Suppressor macrophage (primary cell): Measurements from ENCODE around the gene RDH13.
"Not testable (repeated sequence)": the region's sequence is repeated elsewhere in the genome, so short reads cannot be mapped to it uniquely, and the experiment has no call there.

Experiments used
- DNase-seq, 4 experiments: peaks; one replicate each; pipeline ENCODE4 v3.0.0-alpha.2; 2020 to 2022

The RDH13 gene

DNA sequence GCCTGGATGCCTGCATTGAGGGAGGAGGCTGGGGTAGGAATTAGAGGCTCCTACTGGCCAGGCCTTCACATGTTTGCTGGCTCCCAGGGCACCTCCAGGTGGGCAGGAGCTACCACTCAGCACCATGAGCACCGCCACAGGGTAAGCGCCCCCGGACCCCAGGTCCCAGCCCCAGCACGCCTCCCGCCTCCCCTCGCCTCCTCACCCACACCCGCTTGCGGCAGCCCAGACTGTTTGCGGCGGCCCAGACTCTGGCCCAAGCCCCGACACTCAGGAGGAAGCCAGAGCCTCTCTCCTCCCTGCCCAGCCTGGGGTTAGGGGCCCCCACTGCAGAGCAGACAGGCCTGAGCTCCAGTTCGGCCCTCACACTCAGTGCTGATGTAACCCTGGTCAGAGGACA is 13.4 kb upstream of the RDH13 start:
- DNase-seq: no peak

DNA sequence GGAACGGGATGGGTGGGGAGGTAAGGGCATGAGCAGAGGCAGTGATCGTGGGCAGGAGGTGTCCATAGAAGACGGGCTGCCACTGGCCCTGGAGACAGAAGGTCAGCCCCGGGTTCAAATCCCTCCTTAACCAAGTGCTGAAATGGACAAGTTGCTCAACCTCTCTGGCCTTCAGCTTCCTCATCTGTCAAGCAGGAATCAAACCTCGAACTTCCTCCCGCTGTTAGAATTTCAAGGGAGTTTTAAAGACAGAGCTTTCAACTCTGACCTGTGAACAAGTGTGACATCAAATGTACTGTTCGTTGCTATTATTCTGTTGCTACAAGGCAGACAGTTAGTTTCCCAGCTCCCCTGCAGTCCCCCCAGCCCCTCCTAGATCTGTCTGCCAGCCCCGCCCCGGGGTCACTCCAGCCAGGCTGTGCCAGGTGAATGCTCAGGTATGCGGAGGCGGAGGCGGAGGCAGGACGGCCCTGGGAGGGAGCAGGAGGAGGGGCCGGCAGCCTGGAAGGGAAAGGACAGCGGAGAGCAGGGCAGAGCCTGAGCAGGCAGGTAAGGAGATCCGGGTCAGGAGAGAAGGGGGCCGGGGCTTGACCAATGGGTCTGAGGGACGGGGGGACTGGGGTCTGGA is 12.5 kb upstream of the RDH13 start, which contains the start of gene EPS8L1:
TSS of gene EPS8L1 (plus strand) at position 499 of the 628 bp plus-strand sequence. CDS start 576 bp downstream, outside the sequence.
- peak; percentile 61 to 81 (median 74) for DNase-seq

DNA sequence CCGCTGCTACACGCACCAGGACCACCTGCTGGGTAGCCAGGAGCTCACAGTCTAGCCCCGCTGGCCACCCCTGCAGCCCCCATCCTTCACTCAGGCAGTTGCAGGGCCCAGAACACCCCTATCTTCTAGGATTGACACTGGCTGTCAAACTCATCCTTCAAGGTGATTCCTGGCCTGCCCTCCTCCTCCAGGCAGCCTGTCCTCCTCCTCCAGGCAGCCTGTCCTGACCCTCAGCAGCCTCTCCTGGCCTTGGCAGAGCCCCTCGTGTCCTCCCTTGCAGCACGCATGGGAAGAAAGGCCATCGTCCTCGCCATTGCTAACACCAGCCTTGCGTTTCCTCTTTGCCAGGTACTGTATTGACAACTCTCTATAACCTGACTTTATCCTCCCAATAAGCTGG is 9.0 kb upstream of the RDH13 start:
- DNase-seq: no peak

- peak; percentile 23 to 48 (median 42) for DNase-seq
These were observed 8.2 kb upstream of the RDH13 start for GRCh38 chr19:55071129-55071502.

- DNase-seq: peak in 1 of 4 experiments; percentile 16
These were observed 7.6 kb upstream of the RDH13 start for GRCh38 chr19:55070466-55071128.

GRCh38 chr19:55069865-55070197 is 6.9 kb upstream of the RDH13 start:
- no peak for DNase-seq

GRCh38 chr19:55068950-55069864 is 6.3 kb upstream of the RDH13 start:
- DNase-seq: peak; percentile 15 to 39 (median 26)

GRCh38 chr19:55067869-55068268 is 4.9 kb upstream of the RDH13 start:
- no peak for DNase-seq

DNA sequence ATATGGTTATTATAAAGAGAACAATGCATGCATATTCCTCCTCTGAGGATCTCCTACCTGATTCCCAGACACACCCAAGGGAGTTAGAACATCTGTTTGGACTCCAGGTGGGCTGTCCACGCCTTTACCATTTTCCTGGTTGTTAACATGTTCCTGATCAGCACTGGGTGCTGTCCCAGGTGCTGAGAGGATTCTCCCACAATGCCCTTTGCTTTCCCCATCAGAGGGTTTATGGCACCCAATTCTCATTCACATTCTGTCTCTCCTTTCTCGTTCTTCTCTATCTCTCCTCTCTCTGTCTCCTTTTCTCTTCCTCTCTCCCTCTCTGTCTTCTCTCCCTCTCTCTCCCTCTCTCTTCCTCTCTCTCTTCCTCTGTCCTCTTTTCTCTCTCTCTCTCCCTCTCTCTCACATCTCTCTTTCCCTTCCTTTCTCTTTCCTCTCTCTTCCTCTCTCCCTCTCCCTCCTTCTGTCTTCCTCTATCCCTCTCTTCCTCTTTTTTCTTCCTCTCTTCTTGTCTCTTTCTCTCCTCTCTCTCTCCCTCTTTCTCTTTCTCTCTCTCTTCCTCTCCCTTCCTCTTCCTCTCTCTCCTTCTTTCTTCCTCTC is 3.3 kb upstream of the RDH13 start:
- no peak for DNase-seq

DNA sequence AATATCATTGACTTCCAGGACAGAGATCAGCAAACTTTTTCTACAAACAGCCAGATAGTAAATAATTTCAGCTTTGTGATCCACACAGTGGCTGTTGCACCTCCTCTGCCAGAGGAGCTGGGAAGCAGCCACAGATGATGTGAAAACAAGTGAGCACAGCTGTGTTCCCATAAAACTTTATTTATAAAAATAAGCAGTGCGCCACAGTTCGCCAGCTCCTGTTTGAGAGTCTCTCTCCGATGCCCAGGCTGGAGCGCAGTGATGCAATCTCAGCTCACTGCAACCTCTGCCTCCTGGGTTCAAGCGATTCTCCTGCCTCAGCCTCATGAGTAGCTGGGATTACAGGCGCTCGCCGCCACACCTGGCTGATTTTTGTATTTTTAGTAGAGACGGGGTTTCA is 2.6 kb upstream of the RDH13 start:
- not testable (repeated sequence) for DNase-seq

DNA sequence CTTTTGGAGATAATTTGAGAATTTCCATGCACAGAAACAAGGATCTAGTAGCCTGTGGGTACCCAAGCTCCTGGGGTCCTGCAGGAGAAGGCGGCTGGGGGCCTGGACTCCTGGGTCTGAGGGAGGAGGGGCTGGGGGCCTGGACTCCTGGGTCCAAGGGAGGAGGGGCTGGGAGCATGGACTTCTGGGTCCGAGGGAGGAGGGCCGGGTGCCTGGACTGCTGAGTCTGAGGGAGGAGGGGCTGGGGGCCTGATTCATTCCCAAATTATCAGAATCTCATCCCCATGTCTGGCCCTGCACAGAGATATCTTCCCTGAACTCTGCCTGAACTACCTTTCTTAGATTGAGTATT is 520 bp upstream of the RDH13 start:
- no peak for DNase-seq

DNA sequence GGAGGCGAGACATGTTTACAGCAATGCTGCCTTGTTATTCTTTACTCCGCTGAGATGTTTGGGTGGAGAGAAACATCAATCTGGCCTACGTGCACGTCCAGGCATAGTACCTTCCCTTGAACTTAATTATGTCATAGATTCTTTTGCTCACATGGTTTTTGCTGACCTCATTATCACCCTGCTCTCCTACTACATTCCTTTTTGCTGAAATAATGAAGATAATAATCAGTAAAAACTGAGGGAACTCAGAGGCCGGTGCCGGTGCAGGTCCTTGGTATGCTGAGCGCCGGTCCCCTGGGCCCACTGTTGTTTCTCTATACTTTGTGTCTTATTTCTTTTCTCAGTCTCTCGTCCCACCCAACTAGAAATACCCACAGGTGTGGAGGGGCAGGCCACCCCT is 2.7 kb downstream of the RDH13 start:
- DNase-seq: not testable (repeated sequence)

- DNase-seq: no peak
These were observed 4.0 kb downstream of the RDH13 start for GRCh38 chr19:55058781-55059610.

GRCh38 chr19:55056827-55057226 is 6.1 kb downstream of the RDH13 start:
- no peak for DNase-seq

- DNase-seq: no peak
These were observed 9.2 kb downstream of the RDH13 start for GRCh38 chr19:55053735-55054134.

- no peak for DNase-seq
These were observed 12.0 kb downstream of the RDH13 start for GRCh38 chr19:55050749-55051532.

DNA sequence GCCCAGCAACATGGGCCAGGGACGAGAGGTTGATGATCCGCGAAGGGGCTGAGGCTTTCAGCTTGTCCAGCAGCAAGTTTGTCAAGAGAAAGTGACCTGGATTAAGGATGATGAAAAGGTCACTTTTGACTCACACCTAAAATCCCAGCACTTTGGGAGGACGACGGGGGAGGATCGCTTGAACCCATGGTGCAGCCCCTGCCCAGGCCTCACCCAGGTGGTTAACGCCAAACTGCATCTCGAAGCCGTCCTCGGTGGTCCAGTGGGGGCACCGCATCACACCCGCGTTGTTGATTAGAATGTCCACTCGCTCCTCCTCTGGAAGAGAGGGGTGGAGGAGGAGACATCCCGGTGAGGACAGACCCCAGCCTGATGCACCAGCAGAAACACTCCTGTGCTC is 14.5 kb downstream of the RDH13 start:
- DNase-seq: no peak

DNA sequence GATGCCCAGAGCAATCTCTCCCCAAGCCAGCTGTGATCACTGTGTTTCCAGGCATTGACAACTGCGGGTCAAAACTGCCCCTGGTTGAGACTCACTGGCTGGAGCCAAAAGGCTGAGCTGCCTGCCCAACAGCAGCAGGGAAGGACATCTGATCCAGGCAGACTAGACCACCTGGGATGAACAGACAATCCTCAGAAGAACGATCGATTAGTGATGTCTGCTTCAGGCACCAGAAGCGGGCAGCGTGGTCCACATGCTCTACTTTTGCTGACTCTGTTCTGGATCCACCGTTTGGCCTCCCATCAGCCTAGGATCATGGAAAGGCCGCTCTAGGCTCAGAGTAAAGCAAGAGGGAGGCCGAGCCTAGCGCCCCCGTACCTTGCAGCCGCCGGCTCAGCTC is 15.0 kb downstream of the RDH13 start:
- no peak for DNase-seq

DNA sequence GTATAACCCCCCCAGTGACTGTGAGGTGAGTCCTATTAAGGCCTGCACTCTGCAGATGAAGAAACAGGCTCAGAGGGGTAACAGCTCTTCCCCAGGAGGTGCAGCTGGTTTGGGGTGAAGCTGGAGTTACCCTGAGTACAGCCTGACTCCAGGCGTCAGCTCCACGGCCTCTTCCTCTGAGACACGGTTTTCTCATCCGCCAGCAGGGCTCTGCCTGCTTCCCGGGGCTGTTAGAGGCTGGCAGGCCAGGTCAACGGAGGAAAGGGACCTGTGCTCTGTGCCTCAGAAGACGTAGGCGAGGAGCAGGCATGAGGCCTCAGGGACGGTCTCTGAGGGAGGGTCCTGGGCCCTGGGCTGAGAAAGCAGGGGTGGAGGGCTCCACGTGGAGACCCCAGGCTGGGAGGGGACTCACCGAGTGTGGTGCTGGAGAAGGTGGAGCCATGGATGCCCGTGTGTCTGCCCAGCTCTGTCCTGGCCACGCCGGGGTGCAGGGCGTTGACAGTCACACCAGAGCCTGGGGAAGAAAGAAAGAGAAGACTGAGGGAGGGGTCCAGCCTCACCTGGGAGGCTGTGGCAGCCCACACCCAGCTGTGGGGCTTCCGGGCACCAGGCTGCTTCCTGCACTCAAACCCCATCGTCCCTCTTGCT is 15.8 kb downstream of the RDH13 start:
- DNase-seq: no peak

- no peak for DNase-seq
These were observed 17.9 kb downstream of the RDH13 start for GRCh38 chr19:55044771-55045716.
